Measurements from ENCODE around the gene CD4. TPM values are rescaled to one million over a fixed set of nuclear protein-coding genes. Genes with fewer than 3 reads are reported as not detected.

The CD4 gene
- total and polyA plus RNA-seq, 4 donors: 15.9 to 44.8 (median 32.0) TPM

- Histone ChIP-seq H3K36me3 (ENCODE audit: control insufficient read depth in 4 of 4, insufficient read depth in 3 of 4, low read depth in 1 of 4, low read length in 3 of 4) (no peaks in the 10 kb centered on the region), H3K9me3 (ENCODE audit: control insufficient read depth in 4 of 4, low read length in 3 of 4) (no peaks in the 10 kb centered on the region), H3K27ac (ENCODE audit: low read depth in 1 of 2, low read length in 2 of 2) (no peak overlapping the region), H3K9ac (ENCODE audit: low read depth in 1 of 2, low read length in 2 of 2) (no peak overlapping the region), H3K4me1 (ENCODE audit: control insufficient read depth in 4 of 4, insufficient read depth in 4 of 4, low read length in 3 of 4) (no peaks in the 10 kb centered on the region), H3K4me3 (ENCODE audit: low read depth in 1 of 3, low read length in 3 of 3) (no peak overlapping the region), H3K27me3 (ENCODE audit: control insufficient read depth in 4 of 4, insufficient read depth in 4 of 4, low read length in 3 of 4) (no peaks in the 10 kb centered on the region)
- TF ChIP-seq RAD21 (IDR thresholded peaks at IDR 0.05): peak in 1 of 2 donors; percentile 42
- TF ChIP-seq GABPA (IDR thresholded peaks at IDR 0.05 in 1 of 2, conservative IDR thresholded peaks at IDR 0.05 in 1 of 2): no peak
- TF ChIP-seq, protein P1, sequence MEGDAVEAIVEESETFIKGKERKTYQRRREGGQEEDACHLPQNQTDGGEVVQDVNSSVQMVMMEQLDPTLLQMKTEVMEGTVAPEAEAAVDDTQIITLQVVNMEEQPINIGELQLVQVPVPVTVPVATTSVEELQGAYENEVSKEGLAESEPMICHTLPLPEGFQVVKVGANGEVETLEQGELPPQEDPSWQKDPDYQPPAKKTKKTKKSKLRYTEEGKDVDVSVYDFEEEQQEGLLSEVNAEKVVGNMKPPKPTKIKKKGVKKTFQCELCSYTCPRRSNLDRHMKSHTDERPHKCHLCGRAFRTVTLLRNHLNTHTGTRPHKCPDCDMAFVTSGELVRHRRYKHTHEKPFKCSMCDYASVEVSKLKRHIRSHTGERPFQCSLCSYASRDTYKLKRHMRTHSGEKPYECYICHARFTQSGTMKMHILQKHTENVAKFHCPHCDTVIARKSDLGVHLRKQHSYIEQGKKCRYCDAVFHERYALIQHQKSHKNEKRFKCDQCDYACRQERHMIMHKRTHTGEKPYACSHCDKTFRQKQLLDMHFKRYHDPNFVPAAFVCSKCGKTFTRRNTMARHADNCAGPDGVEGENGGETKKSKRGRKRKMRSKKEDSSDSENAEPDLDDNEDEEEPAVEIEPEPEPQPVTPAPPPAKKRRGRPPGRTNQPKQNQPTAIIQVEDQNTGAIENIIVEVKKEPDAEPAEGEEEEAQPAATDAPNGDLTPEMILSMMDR (IDR thresholded peaks at IDR 0.05; ENCODE audit: low read depth, low read length, missing input control): peak; percentile 4
- WGBS: 61% methylated on average over 16 of the region's 16 CpGs
- no peak for DNase-seq (ENCODE audit: low spot score)
Measured at GRCh38 chr12:6843118-6843902, 54.0 kb downstream of the CD4 start.

- Histone ChIP-seq H3K9me3 (ENCODE audit: control insufficient read depth in 4 of 4, low read length in 3 of 4) (no peaks in the 10 kb centered on the region), H3K27me3 (ENCODE audit: control insufficient read depth in 4 of 4, insufficient read depth in 4 of 4, low read length in 3 of 4) (no peaks in the 10 kb centered on the region), H3K36me3 (ENCODE audit: control insufficient read depth in 4 of 4, insufficient read depth in 3 of 4, low read depth in 1 of 4, low read length in 3 of 4) (no peaks in the 10 kb centered on the region), H3K4me1 (ENCODE audit: control insufficient read depth in 4 of 4, insufficient read depth in 4 of 4, low read length in 3 of 4) (no peaks in the 10 kb centered on the region), H3K9ac (ENCODE audit: low read depth in 1 of 2, low read length in 2 of 2) (no peak overlapping the region), H3K4me3 (ENCODE audit: low read depth in 1 of 3, low read length in 3 of 3) (no peak overlapping the region), H3K27ac (ENCODE audit: low read depth in 1 of 2, low read length in 2 of 2) (no peak overlapping the region)
- DNase-seq (ENCODE audit: low spot score): no peak
- WGBS: 96% methylated on average over 17 of the region's 17 CpGs
- no peak for TF ChIP-seq YY1 (IDR thresholded peaks at IDR 0.05)
- no peak for TF ChIP-seq NR2F2 (IDR thresholded peaks at IDR 0.05)
- TF ChIP-seq SP1 (IDR thresholded peaks at IDR 0.05): no peak
- no peak for TF ChIP-seq JUND (IDR thresholded peaks at IDR 0.05)
- TF ChIP-seq GABPA (IDR thresholded peaks at IDR 0.05 in 1 of 2, conservative IDR thresholded peaks at IDR 0.05 in 1 of 2): no peak
- TF ChIP-seq HNF4G (IDR thresholded peaks at IDR 0.05): no peak
Measured at GRCh38 chr12:6845395-6845794, 56.1 kb downstream of the CD4 start.

- TF ChIP-seq HNF4G (IDR thresholded peaks at IDR 0.05) (no peak), NR2F2 (IDR thresholded peaks at IDR 0.05) (no peak), GABPA (IDR thresholded peaks at IDR 0.05 in 1 of 2, conservative IDR thresholded peaks at IDR 0.05 in 1 of 2) (no peak), YY1 (IDR thresholded peaks at IDR 0.05) (no peak), JUND (IDR thresholded peaks at IDR 0.05) (no peak), SP1 (IDR thresholded peaks at IDR 0.05) (no peak)
- TF ChIP-seq, protein P2, sequence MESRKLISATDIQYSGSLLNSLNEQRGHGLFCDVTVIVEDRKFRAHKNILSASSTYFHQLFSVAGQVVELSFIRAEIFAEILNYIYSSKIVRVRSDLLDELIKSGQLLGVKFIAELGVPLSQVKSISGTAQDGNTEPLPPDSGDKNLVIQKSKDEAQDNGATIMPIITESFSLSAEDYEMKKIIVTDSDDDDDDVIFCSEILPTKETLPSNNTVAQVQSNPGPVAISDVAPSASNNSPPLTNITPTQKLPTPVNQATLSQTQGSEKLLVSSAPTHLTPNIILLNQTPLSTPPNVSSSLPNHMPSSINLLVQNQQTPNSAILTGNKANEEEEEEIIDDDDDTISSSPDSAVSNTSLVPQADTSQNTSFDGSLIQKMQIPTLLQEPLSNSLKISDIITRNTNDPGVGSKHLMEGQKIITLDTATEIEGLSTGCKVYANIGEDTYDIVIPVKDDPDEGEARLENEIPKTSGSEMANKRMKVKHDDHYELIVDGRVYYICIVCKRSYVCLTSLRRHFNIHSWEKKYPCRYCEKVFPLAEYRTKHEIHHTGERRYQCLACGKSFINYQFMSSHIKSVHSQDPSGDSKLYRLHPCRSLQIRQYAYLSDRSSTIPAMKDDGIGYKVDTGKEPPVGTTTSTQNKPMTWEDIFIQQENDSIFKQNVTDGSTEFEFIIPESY (IDR thresholded peaks at IDR 0.05): no peak
- H3K4me3 ChIP-seq (ENCODE audit: low read depth in 1 of 3, low read length in 3 of 3): no peak overlapping the region
- no peaks in the 10 kb centered on the region for H3K36me3 ChIP-seq (ENCODE audit: control insufficient read depth in 4 of 4, insufficient read depth in 3 of 4, low read depth in 1 of 4, low read length in 3 of 4)
- H3K9ac ChIP-seq (ENCODE audit: low read depth in 1 of 2, low read length in 2 of 2): no peak overlapping the region
- no peak overlapping the region for H3K27ac ChIP-seq (ENCODE audit: low read depth in 1 of 2, low read length in 2 of 2)
- no peaks in the 10 kb centered on the region for H3K27me3 ChIP-seq (ENCODE audit: control insufficient read depth in 4 of 4, insufficient read depth in 4 of 4, low read length in 3 of 4)
- no peak for DNase-seq (ENCODE audit: low spot score)
- H3K4me1 ChIP-seq (ENCODE audit: control insufficient read depth in 4 of 4, insufficient read depth in 4 of 4, low read length in 3 of 4): peaks cover 0 to 7% (median 3%) of the 10 kb centered on the region in 4 donors
- H3K9me3 ChIP-seq (ENCODE audit: control insufficient read depth in 4 of 4, low read length in 3 of 4): no peaks in the 10 kb centered on the region
- WGBS: 91% methylated on average over 7 of the region's 7 CpGs
Measured at GRCh38 chr12:6846316-6846869, 57.1 kb downstream of the CD4 start.

Measured in liver (tissue), 9 donors.